Testis (tissue), 2 donors: Measurements from ENCODE around the gene ALDH1A2.

Source experiments
- POLR2A ChIP-seq: fragments of 450-650 bp; IDR thresholded peaks from one replicate; pipeline ENCODE4 v1.6.1; 2017; ENCODE audit warnings: antibody characterized with exemption, mild to moderate bottlenecking, moderate library complexity
- TF ChIP-seq, protein P1 (sequence below), 3 experiments: fragments of 450-650 bp in 2 of 3; fragments of 200-600 bp in 1 of 3; sonication (generic) in 1 of 3; IDR thresholded peaks; one replicate each; pipeline ENCODE4 v1.5.1; 2016 to 2019; ENCODE audit warnings: antibody characterized with exemption in 3 of 3, mild to moderate bottlenecking in 2 of 3, moderate library complexity in 1 of 3

DNA sequence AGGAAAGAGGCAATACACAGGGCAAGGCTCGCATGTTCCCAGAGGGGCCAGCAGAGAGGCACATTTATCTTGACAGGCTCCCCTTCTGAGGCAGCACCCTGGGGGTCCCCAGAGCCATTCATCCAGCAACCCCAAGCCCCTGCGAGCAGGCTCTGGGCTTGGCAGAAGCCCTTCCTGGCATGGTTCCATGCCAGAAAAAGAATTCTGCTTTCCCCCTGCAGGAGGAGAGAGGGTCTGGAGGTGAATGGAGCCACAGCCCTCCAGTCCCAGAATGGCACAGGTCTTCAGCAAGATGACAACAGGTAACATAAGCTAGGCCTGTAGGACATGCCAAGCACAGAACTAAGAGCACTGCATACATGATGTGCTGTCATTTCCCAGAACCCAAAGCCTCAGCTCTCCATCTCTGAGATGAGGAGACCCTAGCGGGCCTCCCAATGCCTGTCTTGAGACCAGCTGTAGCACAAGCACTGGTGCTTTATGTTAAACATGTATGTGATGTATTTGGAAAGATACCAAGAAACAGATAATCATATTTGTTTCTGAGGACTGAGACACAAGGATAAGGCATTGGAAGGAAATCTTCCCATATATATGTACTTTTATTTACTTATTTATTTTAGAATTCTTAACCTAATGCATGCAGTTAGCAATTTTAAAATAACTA is 121.6 kb downstream of the ALDH1A2 start:
- no peak for TF ChIP-seq POLR2A
- TF ChIP-seq, protein P1, sequence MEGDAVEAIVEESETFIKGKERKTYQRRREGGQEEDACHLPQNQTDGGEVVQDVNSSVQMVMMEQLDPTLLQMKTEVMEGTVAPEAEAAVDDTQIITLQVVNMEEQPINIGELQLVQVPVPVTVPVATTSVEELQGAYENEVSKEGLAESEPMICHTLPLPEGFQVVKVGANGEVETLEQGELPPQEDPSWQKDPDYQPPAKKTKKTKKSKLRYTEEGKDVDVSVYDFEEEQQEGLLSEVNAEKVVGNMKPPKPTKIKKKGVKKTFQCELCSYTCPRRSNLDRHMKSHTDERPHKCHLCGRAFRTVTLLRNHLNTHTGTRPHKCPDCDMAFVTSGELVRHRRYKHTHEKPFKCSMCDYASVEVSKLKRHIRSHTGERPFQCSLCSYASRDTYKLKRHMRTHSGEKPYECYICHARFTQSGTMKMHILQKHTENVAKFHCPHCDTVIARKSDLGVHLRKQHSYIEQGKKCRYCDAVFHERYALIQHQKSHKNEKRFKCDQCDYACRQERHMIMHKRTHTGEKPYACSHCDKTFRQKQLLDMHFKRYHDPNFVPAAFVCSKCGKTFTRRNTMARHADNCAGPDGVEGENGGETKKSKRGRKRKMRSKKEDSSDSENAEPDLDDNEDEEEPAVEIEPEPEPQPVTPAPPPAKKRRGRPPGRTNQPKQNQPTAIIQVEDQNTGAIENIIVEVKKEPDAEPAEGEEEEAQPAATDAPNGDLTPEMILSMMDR (IDR thresholded peaks at IDR 0.05) = no peak
